HT-29 (cell line): Measurements from ENCODE around the gene TDRD10. TPM values are rescaled to one million over a fixed set of nuclear protein-coding genes. Genes with fewer than 3 reads are reported as not detected.

Experiments
- DNase-seq: peaks from one replicate; pipeline ENCODE4 v3.0.0-alpha.2; 2015; ENCODE audit warnings: low spot score
- total RNA-seq: library from RNA; depleted of rRNA; stranded (reverse); fragments of >200 nt; shearing (Covaris generic); gene quantifications from 2 replicates; pipeline ENCODE4 v1.2.3, GENCODE V29; 2014; rRNA removed

Gene TDRD10
- total RNA-seq, 1 experiment from 2014 or later, result not detected

- no peak for DNase-seq
Measured at GRCh38 chr1:154577346-154578057, 75.5 kb downstream of the TDRD10 start.

GRCh38 chr1:154578058-154578418, 76.0 kb downstream of the TDRD10 start:
- no peak for DNase-seq

- DNase-seq, result no peak
Measured at GRCh38 chr1:154579374-154579773, 77.4 kb downstream of the TDRD10 start.

- DNase-seq, result no peak
Measured at GRCh38 chr1:154581766-154582165, 79.7 kb downstream of the TDRD10 start.

- no peak for DNase-seq
Measured at GRCh38 chr1:154582885-154583284, 80.9 kb downstream of the TDRD10 start.

GRCh38 chr1:154583773-154584172, 81.8 kb downstream of the TDRD10 start:
- no peak for DNase-seq

- DNase-seq, result no peak
Measured at GRCh38 chr1:154584267-154584994, 82.4 kb downstream of the TDRD10 start.

- DNase-seq, result no peak
Measured at GRCh38 chr1:154586231-154586630, 84.2 kb downstream of the TDRD10 start.

- DNase-seq, result no peak
Measured at GRCh38 chr1:154586641-154587040, 84.6 kb downstream of the TDRD10 start.

GRCh38 chr1:154589780-154590179, 87.8 kb downstream of the TDRD10 start:
- no peak for DNase-seq

- DNase-seq, result no peak
Measured at GRCh38 chr1:154590756-154591155, 88.7 kb downstream of the TDRD10 start.

GRCh38 chr1:154591206-154591605, 89.2 kb downstream of the TDRD10 start:
- DNase-seq, result no peak

- no peak for DNase-seq
Measured at GRCh38 chr1:154593390-154593789, 91.4 kb downstream of the TDRD10 start.

GRCh38 chr1:154594811-154595210, 92.8 kb downstream of the TDRD10 start:
- no peak for DNase-seq

GRCh38 chr1:154595621-154596020, 93.6 kb downstream of the TDRD10 start:
- DNase-seq, result no peak

Other genes starting within 250 kb of the TDRD10 start
- gene HAX1, start 229.6 kb upstream of the TDRD10 start, total RNA-seq, result 111 and 139 TPM in 2 replicates
- not detected in 2 replicates for gene AQP10, start 181.1 kb upstream of the TDRD10 start, total RNA-seq
- 1.1 and 1.9 TPM in 2 replicates for gene ATP8B2, start 176.7 kb upstream of the TDRD10 start, total RNA-seq
- gene IL6R, start 96.9 kb upstream of the TDRD10 start, total RNA-seq, result 3.1 and 4.4 TPM in 2 replicates
- not detected in 2 replicates for gene SHE, start 193 bp downstream of the TDRD10 start, total RNA-seq
- gene UBE2Q1, start 56.4 kb downstream of the TDRD10 start, total RNA-seq, result 29.6 and 31.3 TPM in 2 replicates
- gene CHRNB2, start 65.6 kb downstream of the TDRD10 start, total RNA-seq, result not detected in 2 replicates
- 102 and 111 TPM in 2 replicates for gene ADAR, start 106.0 kb downstream of the TDRD10 start, total RNA-seq